HepG2 (cell line): ENCODE results near the gene EFNA2. TPM values are rescaled to one million over a fixed set of nuclear protein-coding genes. Genes with fewer than 3 reads are reported as not detected.

ENCODE experiments used
- ATAC-seq: fragments of 200-7000 bp; cut with Tn5 transposase; 3 replicates; pipeline ENCODE4 v1.9.1; 2020; ENCODE audit warnings: mild to moderate bottlenecking, moderate library complexity
- BruUV-seq: library from RNA; stranded (reverse); fragments of 400-500 nt; replicated peaks from 2 replicates; lab custom pipeline; 2021; lab: Mats Ljungman, UMichigan
- CTCF ChIA-PET: fragments of 300-600 bp; formaldehyde crosslinking; extraction: SDS; loops from one replicate; lab custom pipeline; 2021; ENCODE audit warnings: low total read pairs, inconsistent platforms, low intra/inter-chr PET ratio; lab: Yijun Ruan, JAX
- POLR2A ChIA-PET: fragments of 350-600 bp; sonication (Branson Sonifier 250); formaldehyde crosslinking; loops from one replicate; lab custom pipeline; 2020; ENCODE audit warnings: antibody characterized with exemption, inconsistent platforms; lab: Yijun Ruan, JAX
- DNase-seq: peaks from one replicate; pipeline ENCODE4 v3.0.0-alpha.2; 2015; ENCODE audit warnings: low spot score
- FAIRE-seq: peaks from 3 replicates; lab custom pipeline; 2011; peaks lifted over from hg19 to GRCh38; lab: Jason Lieb, UNC
- H2AFZ ChIP-seq: one replicate; pipeline ENCODE4 v1.6.1; 2011; ENCODE audit warnings: low read length, inconsistent platforms
- H3K27ac ChIP-seq: fragments of 300-600 bp; 3 replicates; pipeline ENCODE4 v1.8.0; 2011; ENCODE audit warnings: mixed run types, mild to moderate bottlenecking, mixed read lengths, low read length, inconsistent platforms; ENCODE audit not compliant: insufficient read depth; ENCODE audit errors: extremely low read length
- H3K27me3 ChIP-seq, 2 experiments: fragments of 200-600 bp in 1 of 2; 2 replicates in 1 of 2; 3 replicates in 1 of 2; pipeline versions ENCODE4 v1.6.0 to v1.8.0; 2011; ENCODE audit warnings: low read length in 2 of 2, mild to moderate bottlenecking in 2 of 2, moderate library complexity in 2 of 2, inconsistent platforms in 1 of 2; ENCODE audit not compliant: insufficient read depth in 2 of 2, control insufficient read depth in 1 of 2
- H3K36me3 ChIP-seq, 2 experiments: fragments of 200-600 bp in 1 of 2; replicated peaks in 1 of 2; 2 replicates in 1 of 2; 3 replicates in 1 of 2; pipeline versions ENCODE4 v1.5.1 to v1.8.0; 2011; ENCODE audit warnings: low read length in 2 of 2, inconsistent platforms in 1 of 2; ENCODE audit not compliant: insufficient read depth in 2 of 2, control insufficient read depth in 1 of 2
- H3K4me1 ChIP-seq: 2 replicates; pipeline ENCODE4 v1.5.1; 2012; ENCODE audit warnings: low read length, inconsistent platforms; ENCODE audit not compliant: insufficient read depth
- H3K4me2 ChIP-seq: 2 replicates; pipeline ENCODE4 v1.6.0; 2011; ENCODE audit warnings: low read depth, low read length, inconsistent platforms
- H3K4me3 ChIP-seq, 3 experiments: fragments of 200-600 bp in 1 of 3; sonication (generic), shearing (Covaris generic) in 1 of 3; replicated peaks in 1 of 3; 2 replicates each; pipeline ENCODE4 v1.5.1; 2011 to 2016; ENCODE audit warnings: low read length in 3 of 3, inconsistent platforms in 2 of 3, low read depth in 2 of 3, mild to moderate bottlenecking in 2 of 3, control low read depth in 1 of 3, mixed read lengths in 1 of 3; ENCODE audit not compliant: insufficient read depth in 1 of 3
- H3K79me2 ChIP-seq: one replicate; pipeline ENCODE4 v1.6.1; 2011; ENCODE audit warnings: low read length, inconsistent platforms; ENCODE audit not compliant: insufficient read depth
- H3K9ac ChIP-seq: 2 replicates; pipeline ENCODE4 v1.6.0; 2011; ENCODE audit warnings: mild to moderate bottlenecking, low read depth, low read length, inconsistent platforms; ENCODE audit not compliant: insufficient read depth
- H3K9me3 ChIP-seq: 2 replicates; pipeline ENCODE4 v1.5.1; 2012; ENCODE audit warnings: mild to moderate bottlenecking, low read length
- H4K20me1 ChIP-seq: 2 replicates; pipeline ENCODE4 v1.6.0; 2011; ENCODE audit warnings: inconsistent platforms, mild to moderate bottlenecking, low read length, moderate library complexity; ENCODE audit not compliant: insufficient read depth
- BCL3 ChIP-seq: sonication (generic); formaldehyde crosslinking; IDR thresholded peaks from 2 replicates; pipeline ENCODE4 v1.5.1; 2020; ENCODE audit warnings: mild to moderate bottlenecking, missing genetic modification reagents, moderate library complexity
- GMEB2 ChIP-seq: IDR thresholded peaks from 2 replicates; pipeline ENCODE4 v1.6.1; 2016; ENCODE audit warnings: missing biosample characterization, missing genetic modification reagents, low read depth
- HMGXB4 ChIP-seq, 2 experiments: sonication (generic) in 1 of 2; formaldehyde crosslinking in 1 of 2; IDR thresholded peaks; 2 replicates each; pipeline versions ENCODE4 v1.4.0 to v1.6.1; 2018 to 2020; ENCODE audit warnings: missing genetic modification reagents in 2 of 2, borderline replicate concordance in 1 of 2, low read depth in 1 of 2, mild to moderate bottlenecking in 1 of 2, missing biosample characterization in 1 of 2
- LBX2 ChIP-seq: sonication (generic); formaldehyde crosslinking; IDR thresholded peaks from 2 replicates; pipeline ENCODE4 v1.5.0; 2020; ENCODE audit warnings: missing genetic modification reagents, mild to moderate bottlenecking, borderline replicate concordance
- RBM39 ChIP-seq: fragments of 200-400 bp; formaldehyde crosslinking; IDR thresholded peaks from one replicate; pipeline ENCODE4 v1.6.1; 2018; ENCODE audit warnings: antibody characterized with exemption, mild to moderate bottlenecking, low read depth, low read length; ENCODE audit not compliant: poor library complexity, severe bottlenecking
- TERF1 ChIP-seq: sonication (generic); formaldehyde crosslinking; IDR thresholded peaks from 2 replicates; pipeline ENCODE4 v1.8.0; 2022; ENCODE audit warnings: mild to moderate bottlenecking, missing genetic modification reagents, moderate library complexity
- ZC3H13 ChIP-seq: sonication (generic); formaldehyde crosslinking; IDR thresholded peaks from 2 replicates; pipeline ENCODE4 v1.8.1; 2023; ENCODE audit warnings: mild to moderate bottlenecking, missing genetic modification reagents, moderate library complexity
- ZNF564 ChIP-seq: sonication (generic); formaldehyde crosslinking; IDR thresholded peaks from 2 replicates; pipeline ENCODE4 v1.8.1; 2023; ENCODE audit warnings: mild to moderate bottlenecking, missing genetic modification reagents
- ZNF589 ChIP-seq: sonication (generic); formaldehyde crosslinking; conservative IDR thresholded peaks from 2 replicates; pipeline ENCODE4 v1.8.0; 2022; ENCODE audit warnings: mild to moderate bottlenecking, moderate library complexity, missing genetic modification reagents
- ZSCAN30 ChIP-seq: sonication (generic); formaldehyde crosslinking; IDR thresholded peaks from 2 replicates; pipeline ENCODE4 v1.5.0; 2020; ENCODE audit warnings: mild to moderate bottlenecking, missing genetic modification reagents
- WGBS: methylation state at CpG from one replicate; pipeline ENCODE4 v1.1.6; 2017; ENCODE audit warnings: low lambda C conversion rate; 5-methylcytosine and 5-hydroxymethylcytosine counted together
- in situ Hi-C: cut with HindIII; loops from 2 replicates; pipeline ENCODE4 v1.10.0; 2017; ENCODE audit warnings: low pct_unique_long_range_greater_than_20kb; ENCODE audit not compliant: extremely low pct_ligation_motif_present
- intact Hi-C: fragments of 100-400 bp; cut with micrococcal nuclease; formaldehyde crosslinking; loops from one replicate; pipeline ENCODE4 v1.10.0; 2022; ENCODE audit not compliant: unreplicated experiment
- polyA plus RNA-seq, 8 experiments: library from polyadenylated mRNA; depleted of rRNA in 3 of 8; stranded (reverse) in 7 of 8; unstranded in 1 of 8; fragments of >200 nt; fragmentation: Illumina TruSeq in 4 of 8; extraction: Trizol in 4 of 8; gene quantifications; 2 replicates each; pipeline versions ENCODE4 v1.2.1 to v1.2.3, GENCODE V29; 2011 to 2016; ENCODE audit warnings: low read depth in 4 of 8, missing spikeins in 1 of 8, mixed read lengths in 1 of 8; ENCODE audit not compliant: insufficient read depth in 1 of 8
- total RNA-seq, 5 experiments: library from RNA; depleted of rRNA; stranded (reverse); fragments of >200 nt; fragmentation: Illumina TruSeq; extraction: Trizol; gene quantifications; 2 replicates each; pipeline ENCODE4 v1.2.3, GENCODE V29; 2016; ENCODE audit warnings: low read depth in 1 of 5

The EFNA2 gene
- total and polyA plus RNA-seq, 2 of the 13 experiments (the other 11 are each of a cell fraction or from before 2014, with no cell fraction given) = 6.0 to 9.9 TPM

- WGBS = no CpG with 5 or more reads among the region's 12 CpGs
- H4K20me1 ChIP-seq = no peaks in the 10 kb centered on the region
- TF ChIP-seq GMEB2 (CRISPR knock-in tag) (no peak), ZNF589 (CRISPR knock-in tag) (0 out of 2 replicates have a peak, but pooled peaks have one; percentile 38), ZNF564 (CRISPR knock-in tag) (0 out of 2 replicates have a peak, but pooled peaks have one; percentile 18), ZC3H13 (CRISPR knock-in tag) (0 out of 2 replicates have a peak, but pooled peaks have one; percentile 23), RBM39 (peak; percentile 26), LBX2 (CRISPR knock-in tag) (0 out of 2 replicates have a peak, but pooled peaks have one; percentile 38), TERF1 (CRISPR knock-in tag) (no peak), ZSCAN30 (0 out of 2 replicates have a peak, but pooled peaks have one; percentile 20), BCL3 (0 out of 2 replicates have a peak, but pooled peaks have one; percentile 22), HMGXB4 (CRISPR knock-in tag; IDR thresholded peaks at IDR 0.05; ENCODE audit: borderline replicate concordance in 1 of 2, low read depth in 1 of 2) (peak in 1 of 2 experiments; percentile 5; a peak in 1 of 4 replicates)
- no TSS peak for BruUV-seq
- H3K9ac ChIP-seq = peak overlapping the region; percentile 60
- no peaks in the 10 kb centered on the region for H3K9me3 ChIP-seq
- CTCF ChIA-PET = no interaction called here
- FAIRE-seq = no peak
- peak overlapping the region; percentile 59 to 70 (median 63) for H3K4me3 ChIP-seq
- H3K79me2 ChIP-seq = peaks cover 22% of the 10 kb centered on the region
- H3K4me2 ChIP-seq = peak overlapping the region; percentile 89
- in situ Hi-C loops (loop anchor here (5.0 kb wide), 2 partner anchors 33 to 88 kb away; no protein-coding TSS in a partner anchor), intact Hi-C loops (no loop called here)
- ATAC-seq = no peak; the same call in 2 of the 3 replicates
- DNase-seq = no peak
- peaks cover 47% of the 10 kb centered on the region for H3K4me1 ChIP-seq
- H3K27ac ChIP-seq = peak overlapping the region; percentile 75
- POLR2A ChIA-PET = interaction anchor here (0.6 to 3.5 kb wide), 22 partner anchors 8 to 207 kb away, joined by 3 to 61 read pairs (median 6); partner anchors contain the start of genes CIRBP, FAM174C and REEP6
- H3K36me3 ChIP-seq = peaks cover 2 to 5% of the 10 kb centered on the region in 2 experiments; a peak in 3 of 5 replicates
- H2AFZ ChIP-seq = no peak overlapping the region
- no peaks in the 10 kb centered on the region; a peak in 1 of 5 replicates for H3K27me3 ChIP-seq
Observed at GRCh38 chr19:1283917-1284292, 1.8 kb upstream of the EFNA2 start.
